OCI-LY1 (cell line): ENCODE results near the gene PRELID2.

Experiments
- CTCF ChIP-seq: fragments of 200-600 bp; sonication (generic), shearing (Covaris generic); IDR thresholded peaks from 2 replicates; pipeline ENCODE4 v1.5.1; 2017; ENCODE audit warnings: mild to moderate bottlenecking, antibody characterized with exemption, low read length, moderate library complexity, mixed read lengths
- EZH2 ChIP-seq: fragments of 200-600 bp; sonication (generic), shearing (Covaris generic); IDR thresholded peaks from 2 replicates; pipeline ENCODE4 v1.8.0; 2017; ENCODE audit warnings: borderline replicate concordance, mixed run types, mild to moderate bottlenecking, antibody characterized with exemption, low read length, moderate library complexity, mixed read lengths

- TF ChIP-seq CTCF = no peak
- no peak for TF ChIP-seq EZH2
Measured at GRCh38 chr5:145833631-145834200, 1.4 kb downstream of the PRELID2 start.
